Testis (tissue), 3 donors: Measurements from ENCODE around the gene SLC25A6. TPM values are rescaled to one million over a fixed set of nuclear protein-coding genes. Genes with fewer than 3 reads are reported as not detected.

Experiments
- DNase-seq: peaks from one replicate; pipeline ENCODE4 v3.0.0-alpha.2; 2019
- H3K27ac ChIP-seq, 2 donors: fragments of 200-600 bp; sonication (generic); one replicate each; pipeline ENCODE4 v1.5.1; 2019
- H3K27me3 ChIP-seq: fragments of 200-600 bp; sonication (generic); one replicate; pipeline ENCODE4 v1.5.1; 2019
- H3K36me3 ChIP-seq: fragments of 200-600 bp; sonication (generic); one replicate; pipeline ENCODE4 v1.5.1; 2017; ENCODE audit warnings: low read depth; ENCODE audit errors: missing control alignments
- H3K4me1 ChIP-seq: fragments of 200-600 bp; sonication (generic); one replicate; pipeline ENCODE4 v1.5.1; 2019
- H3K4me3 ChIP-seq, 2 donors: fragments of 200-600 bp; sonication (generic); one replicate each; pipeline ENCODE4 v1.5.1; 2017 to 2019
- H3K9me3 ChIP-seq: fragments of 200-600 bp; sonication (generic); one replicate; pipeline ENCODE4 v1.5.1; 2017
- CTCF ChIP-seq, 3 experiments: fragments of 450-650 bp in 2 of 3; fragments of 200-600 bp in 1 of 3; sonication (generic) in 1 of 3; IDR thresholded peaks; one replicate each; pipeline ENCODE4 v1.5.1; 2016 to 2019; ENCODE audit warnings: antibody characterized with exemption in 3 of 3, mild to moderate bottlenecking in 2 of 3, moderate library complexity in 1 of 3
- POLR2A ChIP-seq: fragments of 450-650 bp; IDR thresholded peaks from one replicate; pipeline ENCODE4 v1.6.1; 2017; ENCODE audit warnings: antibody characterized with exemption, mild to moderate bottlenecking, moderate library complexity
- WGBS, 2 donors: methylation state at CpG; one replicate each; pipeline ENCODE4 v1.1.5; 2018; 5-methylcytosine and 5-hydroxymethylcytosine counted together
- intact Hi-C: fragments of 100-400 bp; cut with DNase I; formaldehyde crosslinking; loops from one replicate; pipeline ENCODE4 v1.15.1; 2023; ENCODE audit warnings: low total_unique reads
- polyA plus RNA-seq: library from polyadenylated mRNA; stranded (reverse); fragments of 350-450 nt; fragmentation: Illumina TruSeq; extraction: RNeasy Lipid Tissue Mini Kit (QIAGEN cat#74804); gene quantifications from one replicate; pipeline ENCODE4 v1.2.3, GENCODE V29; 2014; ENCODE audit warnings: low read depth, low replicate concordance; ENCODE audit not compliant: insufficient read depth
- total RNA-seq, 2 donors: library from RNA; depleted of rRNA; stranded (reverse); fragments of >200 nt; gene quantifications; one replicate each; pipeline ENCODE4 v1.2.3, GENCODE V29; 2016

SLC25A6 gene
- total and polyA plus RNA-seq, 3 donors from 2014 or later: 157 to 293 (median 171) TPM

DNA sequence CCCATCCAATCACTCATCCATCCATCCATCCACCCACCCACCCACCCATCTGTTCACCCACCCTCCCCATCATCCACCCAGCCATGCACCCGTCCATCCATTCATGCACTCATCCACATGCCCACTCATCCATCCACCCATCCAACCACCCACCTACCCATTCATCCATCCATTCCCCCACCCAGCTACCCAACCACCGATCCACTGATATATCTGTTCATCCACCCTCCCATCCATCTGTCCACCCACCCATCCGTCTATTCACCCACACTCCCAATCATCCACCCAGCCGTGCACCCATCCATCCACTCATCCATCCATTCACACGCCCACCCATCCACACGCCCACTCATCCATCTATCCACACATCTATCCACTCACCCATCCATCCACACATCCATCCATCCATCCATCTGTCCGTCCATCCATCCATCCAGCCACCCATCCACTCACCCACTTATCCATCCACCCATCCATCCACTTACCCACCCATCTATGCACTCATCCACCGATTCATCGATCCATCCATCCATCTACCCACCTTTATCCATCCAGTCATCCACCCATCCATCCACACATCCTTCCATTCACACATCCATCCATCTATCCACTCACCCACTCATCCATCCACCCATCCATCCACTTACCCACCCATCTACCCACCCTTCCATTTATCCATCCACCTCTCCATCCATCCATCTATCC, 32.4 kb upstream of the SLC25A6 start:
- H3K9me3 ChIP-seq: no peaks in the 10 kb centered on the region
- TF ChIP-seq POLR2A (no peak), CTCF (IDR thresholded peaks at IDR 0.05) (no peak)
- H3K36me3 ChIP-seq: no peaks in the 10 kb centered on the region
- H3K4me1 ChIP-seq: no peaks in the 10 kb centered on the region
- DNase-seq: peak; percentile 1
- H3K4me3 ChIP-seq: no peak overlapping the region
- intact Hi-C loops: no loop called here
- 69 to 73% methylated on average over 9 of the region's 9 CpGs for WGBS, 2 donors
- H3K27ac ChIP-seq: no peak overlapping the region
- H3K27me3 ChIP-seq: no peaks in the 10 kb centered on the region

- Histone ChIP-seq H3K36me3 (no peaks in the 10 kb centered on the region), H3K9me3 (no peaks in the 10 kb centered on the region), H3K4me1 (no peaks in the 10 kb centered on the region), H3K27ac (no peak overlapping the region), H3K27me3 (no peaks in the 10 kb centered on the region), H3K4me3 (no peak overlapping the region)
- no peak for TF ChIP-seq CTCF (IDR thresholded peaks at IDR 0.05)
- no peak for TF ChIP-seq POLR2A
- 38 to 42% methylated on average over 2 of the region's 2 CpGs for WGBS, 2 donors
- intact Hi-C loops: no loop called here
- DNase-seq: peak; percentile 7
Observed at GRCh38 chrX:1423215-1423614, 31.3 kb upstream of the SLC25A6 start.

GRCh38 chrX:1422135-1422465, 30.2 kb upstream of the SLC25A6 start:
- H3K27me3 ChIP-seq: no peaks in the 10 kb centered on the region
- intact Hi-C loops: no loop called here
- no peak overlapping the region for H3K4me3 ChIP-seq
- no peak for DNase-seq
- no peak overlapping the region for H3K27ac ChIP-seq
- TF ChIP-seq CTCF (IDR thresholded peaks at IDR 0.05): no peak
- TF ChIP-seq POLR2A: no peak
- no peaks in the 10 kb centered on the region for H3K4me1 ChIP-seq
- no peaks in the 10 kb centered on the region for H3K9me3 ChIP-seq
- no peaks in the 10 kb centered on the region for H3K36me3 ChIP-seq
- WGBS, 2 donors: 98 to 100% methylated on average over 4 of the region's 4 CpGs

DNA sequence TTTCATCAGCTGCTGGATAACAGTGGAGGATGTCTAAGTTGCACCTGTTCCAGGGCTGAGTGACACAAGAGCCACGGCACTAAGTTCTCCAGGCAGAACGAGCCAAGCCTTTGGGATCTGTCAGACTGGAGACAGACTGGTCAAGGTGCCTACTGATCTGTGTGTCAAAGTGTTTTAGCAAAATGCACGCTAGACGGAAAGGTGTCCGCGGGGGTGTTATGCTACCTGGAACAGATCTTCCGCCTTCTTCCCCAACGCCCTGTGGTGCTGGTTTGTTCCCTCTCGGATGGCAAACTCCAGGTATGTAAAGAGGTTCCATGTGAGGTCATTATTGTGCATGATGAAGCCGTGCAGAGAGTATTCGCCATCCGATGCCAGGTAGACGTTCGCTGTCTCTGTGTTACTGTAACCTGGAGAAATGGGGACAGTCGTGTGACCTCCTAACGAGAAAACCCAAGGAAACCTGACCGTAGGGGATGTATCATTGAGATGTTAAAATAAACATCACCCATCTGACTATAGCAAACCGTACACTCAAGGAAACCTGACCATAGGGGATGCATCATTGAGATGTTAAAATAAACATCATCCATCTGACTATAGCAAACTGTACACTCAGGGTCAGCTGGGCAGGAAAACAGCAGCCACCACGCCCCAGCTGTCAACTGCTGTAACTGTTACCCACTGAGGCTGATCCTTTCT, 29.7 kb upstream of the SLC25A6 start:
- no peak for TF ChIP-seq POLR2A
- TF ChIP-seq CTCF (IDR thresholded peaks at IDR 0.05): no peak
- 95 to 97% methylated on average over 19 of the region's 19 CpGs for WGBS, 2 donors
- H3K36me3 ChIP-seq: no peaks in the 10 kb centered on the region
- no peaks in the 10 kb centered on the region for H3K9me3 ChIP-seq
- H3K27me3 ChIP-seq: no peaks in the 10 kb centered on the region
- intact Hi-C loops: no loop called here
- H3K4me3 ChIP-seq: no peak overlapping the region
- no peaks in the 10 kb centered on the region for H3K4me1 ChIP-seq
- peak; percentile 9 for DNase-seq
- no peak overlapping the region for H3K27ac ChIP-seq
